ENCODE measurements around the gene CLINT1.

DNA sequence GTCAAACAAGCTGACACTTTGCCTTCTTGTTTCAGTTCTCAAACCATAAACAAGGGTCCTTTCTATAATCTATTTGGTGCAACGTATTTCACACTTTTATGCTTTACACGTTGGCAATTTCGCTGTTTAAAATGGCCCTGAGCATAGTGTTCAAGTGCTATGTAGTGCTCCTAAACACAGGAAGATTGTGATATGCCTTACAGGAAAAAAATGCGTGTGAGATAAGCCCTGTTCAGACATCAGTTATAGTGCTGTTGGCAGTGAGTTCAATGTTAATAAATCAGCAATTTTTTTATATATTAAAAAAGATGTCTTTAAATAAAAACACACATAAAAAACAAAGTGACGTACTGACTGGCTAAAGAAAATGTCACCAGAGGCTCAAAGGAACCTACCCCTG, 23.9 kb downstream of the CLINT1 start:
- TF ChIP-seq POLR2A (IDR thresholded peaks at IDR 0.05): no peak
- TF ChIP-seq, protein P1, sequence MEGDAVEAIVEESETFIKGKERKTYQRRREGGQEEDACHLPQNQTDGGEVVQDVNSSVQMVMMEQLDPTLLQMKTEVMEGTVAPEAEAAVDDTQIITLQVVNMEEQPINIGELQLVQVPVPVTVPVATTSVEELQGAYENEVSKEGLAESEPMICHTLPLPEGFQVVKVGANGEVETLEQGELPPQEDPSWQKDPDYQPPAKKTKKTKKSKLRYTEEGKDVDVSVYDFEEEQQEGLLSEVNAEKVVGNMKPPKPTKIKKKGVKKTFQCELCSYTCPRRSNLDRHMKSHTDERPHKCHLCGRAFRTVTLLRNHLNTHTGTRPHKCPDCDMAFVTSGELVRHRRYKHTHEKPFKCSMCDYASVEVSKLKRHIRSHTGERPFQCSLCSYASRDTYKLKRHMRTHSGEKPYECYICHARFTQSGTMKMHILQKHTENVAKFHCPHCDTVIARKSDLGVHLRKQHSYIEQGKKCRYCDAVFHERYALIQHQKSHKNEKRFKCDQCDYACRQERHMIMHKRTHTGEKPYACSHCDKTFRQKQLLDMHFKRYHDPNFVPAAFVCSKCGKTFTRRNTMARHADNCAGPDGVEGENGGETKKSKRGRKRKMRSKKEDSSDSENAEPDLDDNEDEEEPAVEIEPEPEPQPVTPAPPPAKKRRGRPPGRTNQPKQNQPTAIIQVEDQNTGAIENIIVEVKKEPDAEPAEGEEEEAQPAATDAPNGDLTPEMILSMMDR (IDR thresholded peaks at IDR 0.05 in 4 of 5, conservative IDR thresholded peaks at IDR 0.05 in 1 of 5): no peak

All from gastrocnemius medialis (tissue), 4 donors.